PFSK-1 (cell line): ENCODE measurements around the gene DKC1.

Experiments used
- FOXP2 ChIP-seq: optimal IDR thresholded peaks from 2 replicates; pipeline ENCODE3; 2011; ENCODE audit warnings: borderline replicate concordance, control low read depth, inconsistent platforms; ENCODE audit not compliant: insufficient read depth; ENCODE audit errors: extremely low read length, extremely low read depth
- POLR2AphosphoS5 ChIP-seq: IDR thresholded peaks from 2 replicates; pipeline ENCODE4 v1.6.1; 2012; ENCODE audit warnings: low read depth, mild to moderate bottlenecking, control low read depth, low read length, moderate library complexity
- SIN3A ChIP-seq: IDR thresholded peaks from 2 replicates; pipeline ENCODE4 v1.6.1; 2012; ENCODE audit warnings: mild to moderate bottlenecking, low read length, moderate library complexity, borderline replicate concordance; ENCODE audit not compliant: insufficient read depth
- TAF1 ChIP-seq: IDR thresholded peaks from 2 replicates; pipeline ENCODE4 v1.6.1; 2012; ENCODE audit warnings: low read length, control low read depth, borderline replicate concordance; ENCODE audit not compliant: insufficient read depth

- TF ChIP-seq SIN3A, result no peak
- TF ChIP-seq POLR2AphosphoS5, result no peak
- no peak for TF ChIP-seq FOXP2
- no peak for TF ChIP-seq TAF1
Observed at GRCh38 chrX:154818916-154819770, 56.5 kb downstream of the DKC1 start.
